Cerebellar cortex (tissue), 1 donor: ENCODE results near the gene HYAL3.
"Not testable (repeated sequence)": the region's sequence is repeated elsewhere in the genome, so short reads cannot be mapped to it uniquely, and the experiment has no call there.

ENCODE experiments used
- DNase-seq: peaks from one replicate; pipeline ENCODE4 v3.0.0-alpha.2; 2015; ENCODE audit warnings: low spot score

Gene HYAL3

DNA sequence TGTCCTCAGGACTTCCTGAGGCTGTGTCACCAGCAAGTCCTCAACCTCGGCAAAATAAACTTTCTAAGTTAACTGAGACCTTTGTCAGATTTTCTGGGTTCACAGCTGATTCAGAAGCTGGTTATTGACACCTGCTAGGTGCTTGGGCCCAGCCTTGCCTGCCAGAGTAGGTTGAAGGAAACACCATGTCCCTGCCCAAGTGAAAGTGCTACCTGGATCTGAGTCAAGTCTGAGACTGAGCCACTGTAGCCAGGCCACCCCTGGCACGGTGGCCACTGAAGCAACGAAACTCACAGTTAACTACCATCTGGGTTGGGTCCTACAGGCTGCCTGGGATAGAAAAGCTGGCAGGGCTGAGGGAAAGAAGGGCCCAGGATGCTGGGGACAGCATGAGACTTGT, 15.1 kb upstream of the HYAL3 start:
- DNase-seq = no peak

GRCh38 chr3:50312041-50312440, 12.8 kb upstream of the HYAL3 start:
- DNase-seq = not testable (repeated sequence)

GRCh38 chr3:50304601-50305000, 5.4 kb upstream of the HYAL3 start:
- no peak for DNase-seq

GRCh38 chr3:50303013-50303815, 4.0 kb upstream of the HYAL3 start, which contains the start of gene HYAL1:
Gene HYAL1 (minus strand): TSS chr3:50303574. CDS start chr3:50302956, 618 bp downstream.
- DNase-seq = peak; percentile 66

- no peak for DNase-seq
Measured at GRCh38 chr3:50302095-50303012, 3.1 kb upstream of the HYAL3 start.

- no peak for DNase-seq
Measured at GRCh38 chr3:50300681-50301254, 1.6 kb upstream of the HYAL3 start.

DNA sequence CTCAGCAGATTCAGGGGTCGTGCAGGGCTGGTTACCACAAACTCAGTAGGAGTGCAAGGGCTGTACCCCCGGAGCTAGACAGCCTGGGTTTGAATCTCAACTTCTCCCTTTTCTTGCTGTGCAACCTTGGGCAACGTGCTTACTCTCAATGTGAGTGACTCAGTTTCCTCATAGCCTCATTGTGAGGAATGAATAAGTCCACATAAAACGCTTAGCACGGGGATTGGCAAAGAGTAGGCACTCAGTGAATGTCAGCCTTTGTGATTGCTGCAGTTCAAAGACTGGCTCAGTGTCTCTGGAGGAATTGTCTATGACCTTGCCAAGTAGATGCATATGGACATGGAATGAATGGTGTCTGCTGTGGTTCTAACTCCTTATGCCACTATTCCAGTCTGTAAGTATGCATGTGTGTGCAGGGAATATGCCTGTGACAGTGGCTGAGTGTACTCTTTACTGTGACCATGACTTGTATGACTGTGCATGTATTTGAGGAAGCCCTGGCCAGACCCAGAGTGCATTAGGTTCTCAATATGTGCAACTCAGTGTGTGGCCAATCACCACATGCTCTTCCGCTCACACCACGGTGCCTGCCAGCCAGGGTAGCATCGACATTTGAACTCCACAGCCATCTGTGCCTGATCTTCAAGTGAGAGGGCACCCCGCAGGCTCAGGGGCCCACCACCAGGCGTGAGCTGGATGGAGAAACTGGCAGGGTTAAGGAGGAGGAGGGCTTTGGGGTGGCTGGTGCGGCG, 900 bp upstream of the HYAL3 start:
- DNase-seq = peak; percentile 69

GRCh38 chr3:50299638-50299928, 378 bp upstream of the HYAL3 start:
- no peak for DNase-seq

DNA sequence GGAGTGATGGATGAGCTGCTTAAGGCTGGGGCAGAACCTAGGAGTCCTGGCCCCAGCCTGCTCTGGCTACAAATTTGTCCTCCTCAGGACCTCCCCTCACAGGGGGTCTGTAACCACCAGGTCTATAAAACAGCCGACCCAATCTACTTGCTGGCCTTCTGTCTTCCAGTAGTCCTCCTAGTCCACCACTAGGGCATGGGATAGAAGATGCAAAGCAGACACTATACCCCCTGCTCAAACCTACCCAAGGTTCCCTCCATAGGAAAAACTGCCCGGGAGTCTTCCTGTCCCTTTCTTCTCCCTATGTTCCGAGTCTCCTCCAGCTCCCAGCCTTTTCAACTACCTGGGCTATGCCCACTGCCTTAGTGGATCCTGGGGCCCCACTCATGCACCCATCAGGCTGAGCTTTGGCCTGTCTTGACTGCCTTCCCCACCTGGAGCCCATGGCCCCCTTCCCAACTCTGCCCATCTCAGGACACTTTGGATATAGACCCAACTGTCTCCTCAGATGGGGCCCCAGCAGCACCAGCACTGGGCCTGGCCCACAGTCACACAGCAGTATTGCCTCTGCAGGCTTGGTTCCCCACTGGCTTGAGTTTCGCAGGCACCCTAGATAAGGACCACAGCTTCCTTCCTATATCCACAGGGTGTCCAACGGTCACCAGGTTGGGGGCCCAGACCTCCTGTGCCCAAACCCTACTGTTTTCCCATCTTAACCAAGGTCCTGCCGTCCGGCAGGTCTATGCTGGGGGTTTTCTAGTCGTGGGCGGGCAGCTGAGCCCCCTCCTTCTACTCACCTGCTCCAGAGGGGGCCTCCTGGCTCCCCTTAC, 1.1 kb downstream of the HYAL3 start:
- DNase-seq = peak; percentile 46

GRCh38 chr3:50297384-50297775, 1.8 kb downstream of the HYAL3 start:
- no peak for DNase-seq

- no peak for DNase-seq
Measured at GRCh38 chr3:50296721-50297383, 2.4 kb downstream of the HYAL3 start.

DNA sequence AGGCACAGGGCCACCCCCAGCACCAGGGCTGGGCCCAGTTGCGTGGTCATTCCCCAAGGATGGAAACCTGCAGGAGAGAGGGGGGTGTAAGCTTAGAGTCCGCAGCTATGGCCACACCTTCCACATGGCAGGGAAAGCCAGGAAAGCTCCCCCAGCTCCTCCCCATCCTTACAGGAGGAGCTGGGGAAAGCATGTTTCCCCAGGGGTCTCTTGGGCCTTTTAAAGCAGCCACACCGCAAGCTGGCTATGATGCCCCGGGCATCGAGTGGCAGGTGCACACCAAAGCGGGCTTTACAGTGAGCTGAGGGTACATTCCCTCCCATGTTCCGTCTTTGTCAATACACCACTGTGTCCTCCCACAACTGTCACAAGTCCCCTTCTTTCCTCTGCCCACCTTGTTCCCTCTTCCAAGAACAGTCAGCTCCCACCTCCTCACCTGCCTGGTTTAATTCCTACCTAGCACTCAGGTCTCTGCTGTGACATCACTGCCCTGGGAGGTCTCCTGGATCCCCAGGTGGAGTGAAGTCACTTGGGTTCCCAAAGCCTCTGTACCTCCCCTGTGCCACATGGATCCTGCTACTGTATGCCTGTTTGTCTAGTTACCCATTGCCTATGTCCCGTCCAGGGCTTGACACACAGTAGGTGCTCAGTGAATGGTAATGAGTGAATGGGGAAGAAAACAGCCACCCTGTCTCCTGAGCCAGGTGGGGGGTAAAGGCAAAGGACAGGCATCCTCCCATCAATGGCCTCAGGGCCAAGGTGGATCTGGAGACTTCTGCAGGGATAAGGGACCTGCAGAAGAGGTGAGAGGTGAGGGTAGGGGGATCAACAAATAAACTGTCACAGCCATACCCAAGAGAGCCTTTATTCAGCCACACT, 3.4 kb downstream of the HYAL3 start:
- no peak for DNase-seq

DNA sequence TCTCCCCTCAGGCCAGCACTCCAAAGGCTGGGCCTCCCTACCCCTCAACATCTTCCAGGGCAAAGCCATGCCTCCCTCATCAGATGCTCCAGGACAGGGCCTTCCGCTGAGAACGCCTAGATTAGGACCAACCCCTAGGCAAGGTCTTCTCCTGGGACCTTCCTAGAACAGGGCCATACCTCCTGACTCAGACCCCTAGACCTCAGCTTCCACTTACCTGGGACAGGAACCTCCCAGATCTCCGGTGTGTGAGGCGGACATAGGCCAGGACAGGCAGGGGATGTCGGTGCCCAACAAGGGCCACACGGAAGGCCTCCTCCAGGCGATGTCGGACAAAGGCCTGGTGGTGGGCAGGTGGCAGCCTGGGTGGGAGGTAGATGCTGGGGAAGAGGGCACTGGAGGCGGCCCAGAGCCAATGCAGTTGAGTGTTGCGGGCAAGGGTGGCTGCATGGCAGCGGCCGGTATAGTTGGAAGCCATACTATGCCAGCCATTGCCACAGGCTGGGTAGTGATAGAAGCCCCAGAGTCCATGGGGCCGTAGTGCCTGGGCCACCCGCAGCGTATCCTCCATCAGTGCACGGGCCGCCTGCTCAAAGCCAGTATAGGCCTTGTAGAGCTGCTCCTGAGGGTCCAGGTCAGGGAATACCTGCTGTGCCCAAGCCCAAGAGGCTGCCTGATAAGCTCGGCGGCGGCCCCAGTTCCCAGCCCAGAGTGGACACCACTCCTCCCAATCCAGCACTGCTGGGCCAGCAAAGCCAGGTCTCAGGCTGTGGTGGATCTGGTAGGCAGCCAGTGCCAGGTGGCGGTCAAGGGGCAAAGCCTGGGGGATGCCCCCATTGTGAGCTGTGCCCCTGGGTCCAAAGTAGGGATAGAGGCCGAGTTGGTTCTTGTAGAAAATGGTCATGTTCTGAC, 4.5 kb downstream of the HYAL3 start:
- no peak for DNase-seq

DNA sequence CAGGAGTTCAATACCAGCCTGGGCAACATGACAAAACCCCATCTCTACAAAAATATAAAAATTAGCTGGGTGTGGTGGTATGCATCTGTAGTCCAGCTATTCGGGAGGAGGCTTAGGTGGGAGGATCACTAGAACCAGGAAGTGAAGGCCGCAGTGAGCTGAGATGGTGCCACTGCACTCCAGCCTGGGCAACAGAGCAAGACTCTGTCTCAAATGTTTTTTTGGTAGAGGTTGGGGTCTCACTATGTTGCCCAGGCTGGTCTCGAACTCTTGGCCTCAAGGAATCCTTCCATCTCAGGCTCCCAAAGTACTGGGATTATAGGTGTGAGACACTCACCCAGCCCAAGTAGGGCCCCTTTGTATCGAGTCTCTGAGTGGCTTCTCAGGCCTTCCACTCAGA, 5.1 kb downstream of the HYAL3 start:
- no peak for DNase-seq

- no peak for DNase-seq
Measured at GRCh38 chr3:50293079-50293801, 6.0 kb downstream of the HYAL3 start.

- peak; percentile 98 for DNase-seq
Measured at GRCh38 chr3:50292159-50293078, 6.8 kb downstream of the HYAL3 start, which contains the start of gene IFRD2. Gene IFRD2 (minus strand): TSS chr3:50292429. CDS start chr3:50292274, 155 bp downstream.
